RWPE2 (cell line): ENCODE data around the gene TLR6.

Experiments used
- ATAC-seq: fragments of 200-7000 bp; cut with Tn5 transposase; 3 replicates; pipeline ENCODE4 v1.9.1; 2021; ENCODE audit warnings: low read depth
- DNase-seq: peaks from one replicate; pipeline ENCODE4 v3.0.0-alpha.2; 2020; ENCODE audit warnings: low spot score
- H3K27ac ChIP-seq: fragments of 450-650 bp; 2 replicates; pipeline ENCODE4 v1.5.1; 2017; ENCODE audit warnings: mild to moderate bottlenecking; ENCODE audit not compliant: poor library complexity, severe bottlenecking
- H3K27me3 ChIP-seq: fragments of 250-450 bp; sonication (Bioruptor Pico); 2 replicates; pipeline ENCODE4 v1.5.1; 2021; ENCODE audit warnings: mild to moderate bottlenecking, moderate library complexity; ENCODE audit not compliant: insufficient read depth, poor library complexity, severe bottlenecking
- H3K36me3 ChIP-seq: fragments of 250-450 bp; sonication (Bioruptor Pico); 2 replicates; pipeline ENCODE4 v1.5.1; 2020; ENCODE audit warnings: low read depth, mild to moderate bottlenecking, moderate library complexity
- H3K4me1 ChIP-seq: fragments of 250-450 bp; sonication (Bioruptor Pico); 2 replicates; pipeline ENCODE4 v1.5.1; 2021; ENCODE audit warnings: mild to moderate bottlenecking, moderate library complexity; ENCODE audit not compliant: insufficient read depth, poor library complexity, severe bottlenecking
- H3K4me3 ChIP-seq: fragments of 250-450 bp; sonication (Bioruptor Pico); 2 replicates; pipeline ENCODE4 v1.5.1; 2021; ENCODE audit warnings: mild to moderate bottlenecking, moderate library complexity; ENCODE audit not compliant: severe bottlenecking
- H3K9me3 ChIP-seq: fragments of 250-450 bp; sonication (Bioruptor Pico); 2 replicates; pipeline ENCODE4 v1.5.1; 2021; ENCODE audit warnings: mild to moderate bottlenecking, moderate library complexity; ENCODE audit not compliant: severe bottlenecking
- TF ChIP-seq, protein P1 (sequence below): fragments of 450-650 bp; IDR thresholded peaks from one replicate; pipeline ENCODE4 v1.5.1; 2017; ENCODE audit warnings: mild to moderate bottlenecking, moderate library complexity; ENCODE audit not compliant: poor library complexity, severe bottlenecking

Gene TLR6

DNA sequence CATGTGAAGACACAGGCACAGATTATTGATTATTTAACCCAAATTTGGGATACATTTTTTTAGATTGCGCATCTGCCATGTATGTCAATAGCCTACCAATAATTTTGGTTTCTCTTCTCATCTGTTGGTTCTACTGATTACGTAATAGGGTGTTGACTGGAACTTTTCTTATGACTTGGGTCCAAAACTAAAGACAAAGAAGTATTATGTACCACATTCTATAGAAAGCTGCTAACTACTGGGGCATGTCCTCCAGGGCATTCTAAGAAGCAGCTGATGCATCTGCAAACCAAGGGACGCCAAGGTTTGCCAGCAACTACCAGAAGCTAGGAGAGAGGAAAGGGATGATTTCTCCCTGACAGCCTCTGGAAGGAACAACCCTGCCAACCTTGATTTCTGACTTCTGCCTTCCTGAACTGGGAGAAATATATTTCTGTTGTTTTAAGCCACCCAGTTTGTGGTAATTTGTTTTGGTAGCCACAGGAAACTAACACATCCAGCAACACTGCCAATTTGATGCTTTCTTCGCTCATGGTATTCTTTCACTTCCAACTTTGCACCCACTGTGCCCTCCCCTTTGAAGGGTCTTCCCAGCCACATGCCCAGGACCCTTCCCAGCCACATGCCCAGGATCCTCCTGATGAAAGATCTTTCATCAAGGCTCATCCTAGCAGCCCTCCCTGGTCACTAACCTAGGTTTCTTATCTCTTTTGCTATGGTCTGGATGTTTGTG, 36.1 kb downstream of the TLR6 start:
- TF ChIP-seq, protein P1, sequence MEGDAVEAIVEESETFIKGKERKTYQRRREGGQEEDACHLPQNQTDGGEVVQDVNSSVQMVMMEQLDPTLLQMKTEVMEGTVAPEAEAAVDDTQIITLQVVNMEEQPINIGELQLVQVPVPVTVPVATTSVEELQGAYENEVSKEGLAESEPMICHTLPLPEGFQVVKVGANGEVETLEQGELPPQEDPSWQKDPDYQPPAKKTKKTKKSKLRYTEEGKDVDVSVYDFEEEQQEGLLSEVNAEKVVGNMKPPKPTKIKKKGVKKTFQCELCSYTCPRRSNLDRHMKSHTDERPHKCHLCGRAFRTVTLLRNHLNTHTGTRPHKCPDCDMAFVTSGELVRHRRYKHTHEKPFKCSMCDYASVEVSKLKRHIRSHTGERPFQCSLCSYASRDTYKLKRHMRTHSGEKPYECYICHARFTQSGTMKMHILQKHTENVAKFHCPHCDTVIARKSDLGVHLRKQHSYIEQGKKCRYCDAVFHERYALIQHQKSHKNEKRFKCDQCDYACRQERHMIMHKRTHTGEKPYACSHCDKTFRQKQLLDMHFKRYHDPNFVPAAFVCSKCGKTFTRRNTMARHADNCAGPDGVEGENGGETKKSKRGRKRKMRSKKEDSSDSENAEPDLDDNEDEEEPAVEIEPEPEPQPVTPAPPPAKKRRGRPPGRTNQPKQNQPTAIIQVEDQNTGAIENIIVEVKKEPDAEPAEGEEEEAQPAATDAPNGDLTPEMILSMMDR, result no peak
- Histone ChIP-seq H3K4me3 (no peak overlapping the region), H3K9me3 (no peaks in the 10 kb centered on the region), H3K27ac (no peak overlapping the region), H3K36me3 (no peaks in the 10 kb centered on the region), H3K27me3 (no peaks in the 10 kb centered on the region), H3K4me1 (no peaks in the 10 kb centered on the region)
- DNase-seq (no peak), ATAC-seq (no peak)

DNA sequence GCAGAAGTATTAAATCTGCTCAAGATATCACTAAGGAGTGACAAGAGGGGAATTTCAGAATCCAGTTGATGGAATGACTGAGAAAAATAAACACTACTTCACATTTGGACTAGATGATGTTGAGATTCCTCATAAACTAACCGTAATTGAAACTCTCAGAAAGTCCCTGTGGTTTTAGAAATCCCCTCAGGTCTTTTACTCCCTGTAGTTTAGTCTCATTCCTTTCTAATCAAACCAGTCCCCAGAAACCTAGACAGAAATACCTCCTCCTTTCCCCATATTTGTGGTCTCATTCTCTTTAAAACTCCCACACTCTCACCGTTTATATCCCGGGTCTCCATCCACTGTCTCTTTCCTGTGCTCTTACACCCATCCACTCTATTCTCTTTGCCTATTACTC, 37.0 kb downstream of the TLR6 start:
- Histone ChIP-seq H3K27ac (no peak overlapping the region), H3K27me3 (no peaks in the 10 kb centered on the region), H3K9me3 (no peaks in the 10 kb centered on the region), H3K4me3 (no peak overlapping the region), H3K4me1 (no peaks in the 10 kb centered on the region), H3K36me3 (no peaks in the 10 kb centered on the region)
- DNase-seq, result no peak
- TF ChIP-seq, protein P1, result no peak
- ATAC-seq, result no peak

DNA sequence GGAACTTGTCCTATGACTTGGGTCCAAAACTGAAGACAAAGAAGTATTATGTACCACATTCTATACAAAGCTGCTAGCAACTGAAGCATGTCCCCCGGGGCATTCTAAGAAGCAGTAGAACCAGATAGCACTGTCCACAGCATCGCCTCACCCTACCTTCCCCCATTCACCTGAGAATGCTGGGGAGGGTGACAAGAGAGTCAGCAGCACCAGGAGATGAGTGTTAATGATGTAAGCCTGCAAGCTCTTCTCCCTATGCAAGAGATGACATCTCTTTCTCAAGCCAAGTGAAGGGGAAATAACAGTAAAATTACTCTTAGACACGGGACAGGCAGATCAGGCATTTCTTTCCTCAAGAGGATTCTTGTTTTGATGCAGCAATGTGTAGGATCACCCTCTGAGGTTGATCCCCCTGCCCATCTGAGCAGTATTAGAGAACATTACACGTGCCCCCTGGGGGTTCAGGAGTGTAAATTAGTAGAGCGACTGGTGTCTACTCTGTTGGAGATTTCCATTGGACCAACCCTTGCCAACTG, 38.1 kb downstream of the TLR6 start:
- no peak overlapping the region for H3K27ac ChIP-seq
- TF ChIP-seq, protein P1, result no peak
- no peak for DNase-seq
- no peaks in the 10 kb centered on the region for H3K4me1 ChIP-seq
- no peaks in the 10 kb centered on the region for H3K36me3 ChIP-seq
- no peaks in the 10 kb centered on the region for H3K9me3 ChIP-seq
- H3K4me3 ChIP-seq, result no peak overlapping the region
- H3K27me3 ChIP-seq, result no peaks in the 10 kb centered on the region
- 0 out of 3 replicates have a peak, but pooled peaks have one; percentile 35 for ATAC-seq

DNA sequence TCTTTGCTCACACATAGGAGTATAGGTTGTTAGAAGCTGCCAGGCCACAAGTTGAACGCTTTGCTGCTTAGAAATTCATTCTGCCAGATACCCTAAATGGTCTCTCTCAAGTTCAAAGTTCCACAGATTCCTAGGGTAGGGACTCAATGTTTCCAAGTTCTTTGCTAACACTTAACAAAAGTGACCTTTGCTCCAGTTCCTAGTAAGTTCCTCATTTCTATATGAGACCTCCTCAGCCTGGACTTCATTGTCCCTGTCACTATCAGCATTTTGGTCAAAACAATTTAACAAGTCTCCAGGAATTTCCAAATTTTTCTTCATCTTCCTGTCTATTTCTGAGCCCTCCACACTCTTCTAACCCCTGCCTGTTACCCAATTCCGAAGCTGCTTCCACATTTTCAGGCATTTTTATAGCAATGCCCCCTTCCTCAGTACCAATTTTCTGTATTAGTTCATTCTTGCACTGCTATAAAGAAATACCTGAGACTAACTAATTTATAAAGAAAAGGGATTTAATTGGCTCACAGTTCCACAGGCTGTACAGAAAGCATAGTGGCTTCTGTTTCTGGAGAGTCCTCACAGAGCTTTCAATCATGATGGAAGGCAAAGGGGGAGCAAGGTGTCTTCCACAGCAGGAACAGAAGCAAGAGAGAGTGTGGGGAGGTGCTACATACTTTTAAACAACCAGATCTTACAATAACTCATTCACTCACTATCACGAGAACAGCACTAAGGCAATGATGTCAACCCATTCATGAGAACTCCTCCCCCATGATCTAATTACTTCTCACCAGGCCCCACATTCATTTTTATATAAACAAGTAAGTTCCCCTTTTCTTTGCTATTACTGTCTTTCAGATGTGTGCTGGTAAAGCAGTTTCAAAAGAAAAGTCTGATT, 40.5 kb downstream of the TLR6 start:
- Histone ChIP-seq H3K27me3 (no peaks in the 10 kb centered on the region), H3K36me3 (no peaks in the 10 kb centered on the region), H3K9me3 (no peaks in the 10 kb centered on the region), H3K4me1 (no peaks in the 10 kb centered on the region), H3K27ac (no peak overlapping the region), H3K4me3 (no peak overlapping the region)
- TF ChIP-seq, protein P1, result no peak
- DNase-seq (no peak), ATAC-seq (no peak)
